SK-N-SH treated with all-trans-retinoic acid at 6 μM for 48 hours (cell line): ENCODE measurements around the gene ARHGEF7.

Experiments
- ATAC-seq: fragments of 200-7000 bp; cut with Tn5 transposase; 3 replicates; pipeline ENCODE4 v1.9.1; 2020; ENCODE audit warnings: mild to moderate bottlenecking, moderate library complexity
- ARNTL ChIP-seq: fragments of 450-650 bp; formaldehyde crosslinking; IDR thresholded peaks from 2 replicates; pipeline ENCODE4 v1.5.0; 2020; ENCODE audit warnings: low read depth, mild to moderate bottlenecking, moderate library complexity, borderline replicate concordance
- BACH2 ChIP-seq: fragments of 250-450 bp; sonication (Bioruptor Pico); IDR thresholded peaks from 2 replicates; pipeline ENCODE4 v1.9.0; 2021; ENCODE audit warnings: mild to moderate bottlenecking, borderline replicate concordance
- CREB5 ChIP-seq: fragments of 250-450 bp; sonication (Bioruptor Pico); IDR thresholded peaks from 2 replicates; pipeline ENCODE4 v1.5.1; 2020; ENCODE audit warnings: low read depth, mild to moderate bottlenecking, moderate library complexity
- CSDC2 ChIP-seq: fragments of 250-450 bp; sonication (Bioruptor Pico); IDR thresholded peaks from 2 replicates; pipeline ENCODE4 v1.5.0; 2020; ENCODE audit warnings: mild to moderate bottlenecking, moderate library complexity
- CSRNP3 ChIP-seq: fragments of 250-450 bp; sonication (Bioruptor Pico); IDR thresholded peaks from 2 replicates; pipeline ENCODE4 v1.5.1; 2021; ENCODE audit warnings: mild to moderate bottlenecking, moderate library complexity
- GLIS3 ChIP-seq: fragments of 250-450 bp; sonication (Bioruptor Pico); IDR thresholded peaks from 2 replicates; pipeline ENCODE4 v1.5.0; 2020; ENCODE audit warnings: mild to moderate bottlenecking, moderate library complexity
- ISL1 ChIP-seq: fragments of 250-450 bp; sonication (Bioruptor Pico); IDR thresholded peaks from 2 replicates; pipeline ENCODE4 v2.1.2; 2022; ENCODE audit warnings: mild to moderate bottlenecking, moderate library complexity
- PATZ1 ChIP-seq: fragments of 250-450 bp; sonication (Bioruptor Pico); IDR thresholded peaks from 2 replicates; pipeline ENCODE4 v1.8.0; 2020; ENCODE audit warnings: mild to moderate bottlenecking, moderate library complexity, borderline replicate concordance
- PPARA ChIP-seq: fragments of 250-450 bp; sonication (Bioruptor Pico); IDR thresholded peaks from 2 replicates; pipeline ENCODE4 v1.5.0; 2020; ENCODE audit warnings: mild to moderate bottlenecking, borderline replicate concordance
- RARB ChIP-seq: fragments of 250-450 bp; sonication (Bioruptor Pico); IDR thresholded peaks from 2 replicates; pipeline ENCODE4 v1.8.0; 2021; ENCODE audit warnings: mild to moderate bottlenecking, moderate library complexity
- SNAI2 ChIP-seq: fragments of 250-450 bp; sonication (Bioruptor Pico); IDR thresholded peaks from 2 replicates; pipeline ENCODE4 v1.5.0; 2020; ENCODE audit warnings: mild to moderate bottlenecking, moderate library complexity
- TCF4 ChIP-seq: fragments of 250-450 bp; sonication (Bioruptor Pico); IDR thresholded peaks from 2 replicates; pipeline ENCODE4 v1.8.0; 2021; ENCODE audit warnings: mild to moderate bottlenecking, moderate library complexity, borderline replicate concordance
- TOX ChIP-seq: fragments of 250-450 bp; sonication (Bioruptor Pico); IDR thresholded peaks from 2 replicates; pipeline ENCODE4 v1.8.0; 2021; ENCODE audit warnings: mild to moderate bottlenecking, moderate library complexity, borderline replicate concordance
- TSHZ2 ChIP-seq: fragments of 250-450 bp; sonication (Bioruptor Pico); IDR thresholded peaks from 2 replicates; pipeline ENCODE4 v1.5.0; 2020; ENCODE audit warnings: mild to moderate bottlenecking, moderate library complexity
- ZC3H10 ChIP-seq: fragments of 250-450 bp; sonication (Bioruptor Pico); IDR thresholded peaks from 2 replicates; pipeline ENCODE4 v1.5.1; 2021; ENCODE audit warnings: mild to moderate bottlenecking, moderate library complexity
- ZFP3 ChIP-seq: fragments of 250-450 bp; sonication (Bioruptor Pico); IDR thresholded peaks from 2 replicates; pipeline ENCODE4 v1.5.0; 2020; ENCODE audit warnings: mild to moderate bottlenecking, moderate library complexity
- ZFP30 ChIP-seq: fragments of 450-650 bp; formaldehyde crosslinking; IDR thresholded peaks from 2 replicates; pipeline ENCODE4 v1.5.0; 2022; ENCODE audit warnings: mild to moderate bottlenecking, moderate library complexity
- ZNF565 ChIP-seq: fragments of 450-650 bp; formaldehyde crosslinking; conservative IDR thresholded peaks from 2 replicates; pipeline ENCODE4 v1.5.0; 2020; ENCODE audit warnings: low read depth, mild to moderate bottlenecking, moderate library complexity
- ZNF70 ChIP-seq: fragments of 450-650 bp; formaldehyde crosslinking; IDR thresholded peaks from 2 replicates; pipeline ENCODE4 v1.5.0; 2020; ENCODE audit warnings: mild to moderate bottlenecking, moderate library complexity
- ZNF8 ChIP-seq: fragments of 450-650 bp; formaldehyde crosslinking; IDR thresholded peaks from 2 replicates; pipeline ENCODE4 v1.5.0; 2020; ENCODE audit warnings: mild to moderate bottlenecking, moderate library complexity

ARHGEF7 gene, protein sequence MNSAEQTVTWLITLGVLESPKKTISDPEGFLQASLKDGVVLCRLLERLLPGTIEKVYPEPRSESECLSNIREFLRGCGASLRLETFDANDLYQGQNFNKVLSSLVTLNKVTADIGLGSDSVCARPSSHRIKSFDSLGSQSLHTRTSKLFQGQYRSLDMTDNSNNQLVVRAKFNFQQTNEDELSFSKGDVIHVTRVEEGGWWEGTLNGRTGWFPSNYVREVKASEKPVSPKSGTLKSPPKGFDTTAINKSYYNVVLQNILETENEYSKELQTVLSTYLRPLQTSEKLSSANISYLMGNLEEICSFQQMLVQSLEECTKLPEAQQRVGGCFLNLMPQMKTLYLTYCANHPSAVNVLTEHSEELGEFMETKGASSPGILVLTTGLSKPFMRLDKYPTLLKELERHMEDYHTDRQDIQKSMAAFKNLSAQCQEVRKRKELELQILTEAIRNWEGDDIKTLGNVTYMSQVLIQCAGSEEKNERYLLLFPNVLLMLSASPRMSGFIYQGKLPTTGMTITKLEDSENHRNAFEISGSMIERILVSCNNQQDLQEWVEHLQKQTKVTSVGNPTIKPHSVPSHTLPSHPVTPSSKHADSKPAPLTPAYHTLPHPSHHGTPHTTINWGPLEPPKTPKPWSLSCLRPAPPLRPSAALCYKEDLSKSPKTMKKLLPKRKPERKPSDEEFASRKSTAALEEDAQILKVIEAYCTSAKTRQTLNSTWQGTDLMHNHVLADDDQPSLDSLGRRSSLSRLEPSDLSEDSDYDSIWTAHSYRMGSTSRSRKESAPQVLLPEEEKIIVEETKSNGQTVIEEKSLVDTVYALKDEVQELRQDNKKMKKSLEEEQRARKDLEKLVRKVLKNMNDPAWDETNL

GRCh38 chr13:111115061-111115964, at the start of gene ARHGEF7:
TSS of gene ARHGEF7 (plus strand) at chr13:111115310. CDS start at chr13:111115527, 217 bp downstream.
- no peak for TF ChIP-seq PATZ1 (CRISPR knock-in tag)
- TF ChIP-seq TOX (CRISPR knock-in tag), result no peak
- TF ChIP-seq CSDC2 (CRISPR knock-in tag), result no peak
- no peak for TF ChIP-seq CSRNP3 (CRISPR knock-in tag)
- TF ChIP-seq ARNTL (CRISPR knock-in tag), result no peak
- no peak for TF ChIP-seq ZNF70 (CRISPR knock-in tag)
- TF ChIP-seq ZFP3 (CRISPR knock-in tag), result no peak
- no peak for TF ChIP-seq ZNF8 (CRISPR knock-in tag)
- TF ChIP-seq SNAI2 (CRISPR knock-in tag), result no peak
- TF ChIP-seq CREB5, result no peak
- TF ChIP-seq PPARA, result no peak
- TF ChIP-seq BACH2 (CRISPR knock-in tag), result no peak
- TF ChIP-seq RARB, result no peak
- TF ChIP-seq ZC3H10 (CRISPR knock-in tag), result no peak
- no peak for TF ChIP-seq ZNF565 (CRISPR knock-in tag)
- TF ChIP-seq ZFP30 (CRISPR knock-in tag), result no peak
- no peak for TF ChIP-seq GLIS3
- TF ChIP-seq TSHZ2 (CRISPR knock-in tag), result no peak
- peak; percentile 28; the same call in 1 of the 3 replicates for ATAC-seq

DNA sequence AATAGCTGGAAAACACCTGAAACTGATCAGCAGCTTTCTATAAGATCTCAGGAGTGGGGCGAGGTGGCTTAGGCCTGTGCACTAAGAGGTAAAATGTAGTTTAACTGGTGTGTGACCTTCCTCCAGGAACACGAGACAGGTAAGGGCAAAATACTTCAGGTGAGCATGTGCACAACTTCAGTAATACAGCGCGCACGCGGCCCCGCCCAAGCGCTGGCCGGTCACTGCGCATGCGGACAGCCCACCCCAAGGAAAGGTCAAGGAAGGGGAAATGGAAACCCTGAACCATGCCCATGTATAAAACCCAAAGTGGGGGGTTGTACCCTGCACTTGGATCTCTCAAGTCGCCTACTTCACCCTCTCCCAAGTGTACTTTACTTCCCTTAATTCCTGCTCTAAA, 49.4 kb upstream of the ARHGEF7 start:
- no peak for ATAC-seq
- no peak for TF ChIP-seq ZFP3 (CRISPR knock-in tag)
- TF ChIP-seq PATZ1 (CRISPR knock-in tag), result no peak
- no peak for TF ChIP-seq ZFP30 (CRISPR knock-in tag)
- no peak for TF ChIP-seq ISL1 (CRISPR knock-in tag)
- TF ChIP-seq CSRNP3 (CRISPR knock-in tag), result no peak
- no peak for TF ChIP-seq SNAI2 (CRISPR knock-in tag)
- TF ChIP-seq RARB, result no peak
- no peak for TF ChIP-seq TCF4 (CRISPR knock-in tag)
- no peak for TF ChIP-seq GLIS3
- no peak for TF ChIP-seq ARNTL (CRISPR knock-in tag)
- TF ChIP-seq ZNF70 (CRISPR knock-in tag), result no peak
- TF ChIP-seq BACH2 (CRISPR knock-in tag), result no peak
- TF ChIP-seq PPARA, result no peak
- TF ChIP-seq TSHZ2 (CRISPR knock-in tag), result no peak
- no peak for TF ChIP-seq CSDC2 (CRISPR knock-in tag)
- no peak for TF ChIP-seq TOX (CRISPR knock-in tag)
